A549 (cell line): ENCODE results near the gene MORC2. TPM values are rescaled to one million over a fixed set of nuclear protein-coding genes. Genes with fewer than 3 reads are reported as not detected.

Source experiments
- polyA plus RNA-seq, 4 experiments: library from polyadenylated mRNA; depleted of rRNA in 3 of 4; stranded (reverse); fragments of >200 nt; fragmentation: RNase III in 1 of 4; extraction: RNeasy Plus Mini Kit Qiagen cat#74134 plus additional on column Dnase treatment in 1 of 4; gene quantifications; 2 replicates in 3 of 4; 3 replicates in 1 of 4; pipeline ENCODE4 v1.2.3, GENCODE V29; 2011 to 2017
- small RNA-seq, 6 experiments: library from RNA; depleted of rRNA; stranded (forward); fragments of <200 nt; gene quantifications; one replicate each; pipeline ENCODE3, GENCODE V24; 2012

The MORC2 gene
- polyA plus RNA-seq, 2 of the 4 experiments (the other 2 are of a cell fraction), result 14.8 to 16.0 TPM

Small RNA genes within 50 kb of the gene (small RNA-seq; reads per million reads assigned to genes)
- gene RF01892, result 0 reads per million in 6 experiments

Other genes with a start within 250 kb of the MORC2 start
- gene TUG1, start 491 bp upstream of the MORC2 start, polyA plus RNA-seq (2011; rRNA removed), result 104 and 120 TPM in 2 replicates
- 29.9 to 33.5 TPM (median 32.1 TPM) in 3 replicates for gene TUG1, start 491 bp upstream of the MORC2 start, polyA plus RNA-seq (2017; fragmentation: RNase III; extraction: RNeasy Plus Mini Kit Qiagen cat#74134 plus additional on column Dnase treatment)
- gene SMTN, start 112.5 kb upstream of the MORC2 start, polyA plus RNA-seq (2011; rRNA removed), result 7.0 and 12.7 TPM in 2 replicates
- 33.1 to 37.3 TPM (median 34.9 TPM) in 3 replicates for gene SMTN, start 112.5 kb upstream of the MORC2 start, polyA plus RNA-seq (2017; fragmentation: RNase III; extraction: RNeasy Plus Mini Kit Qiagen cat#74134 plus additional on column Dnase treatment)
- gene SELENOM, start 138.8 kb upstream of the MORC2 start, polyA plus RNA-seq (2011; rRNA removed), result 14.2 and 15.3 TPM in 2 replicates
- 46.4 to 50.2 TPM (median 46.5 TPM) in 3 replicates for gene SELENOM, start 138.8 kb upstream of the MORC2 start, polyA plus RNA-seq (2017; fragmentation: RNase III; extraction: RNeasy Plus Mini Kit Qiagen cat#74134 plus additional on column Dnase treatment)
- 0.70 and 0.98 TPM in 2 replicates for gene INPP5J, start 154.2 kb upstream of the MORC2 start, polyA plus RNA-seq (2011; rRNA removed)
- 1.3 to 1.8 TPM (median 1.5 TPM) in 3 replicates for gene INPP5J, start 154.2 kb upstream of the MORC2 start, polyA plus RNA-seq (2017; fragmentation: RNase III; extraction: RNeasy Plus Mini Kit Qiagen cat#74134 plus additional on column Dnase treatment)
- not detected in 2 replicates for gene PLA2G3, start 171.7 kb upstream of the MORC2 start, polyA plus RNA-seq (2011; rRNA removed)
- gene PLA2G3, start 171.7 kb upstream of the MORC2 start, polyA plus RNA-seq (2017; fragmentation: RNase III; extraction: RNeasy Plus Mini Kit Qiagen cat#74134 plus additional on column Dnase treatment), result not detected in 3 replicates
- gene RNF185, start 191.4 kb upstream of the MORC2 start, polyA plus RNA-seq (2011; rRNA removed), result 23.5 and 25.5 TPM in 2 replicates
- gene RNF185, start 191.4 kb upstream of the MORC2 start, polyA plus RNA-seq (2017; fragmentation: RNase III; extraction: RNeasy Plus Mini Kit Qiagen cat#74134 plus additional on column Dnase treatment), result 12.9 to 14.6 TPM (median 14.0 TPM) in 3 replicates
- gene LIMK2, start 243.5 kb upstream of the MORC2 start, polyA plus RNA-seq (2011; rRNA removed), result 3.1 and 4.9 TPM in 2 replicates
- gene LIMK2, start 243.5 kb upstream of the MORC2 start, polyA plus RNA-seq (2017; fragmentation: RNase III; extraction: RNeasy Plus Mini Kit Qiagen cat#74134 plus additional on column Dnase treatment), result 6.4 to 7.3 TPM (median 6.9 TPM) in 3 replicates